Gastrocnemius medialis (tissue), 4 donors: ENCODE data around the gene UNC119.

ENCODE experiments used
- CTCF ChIP-seq, 5 experiments: fragments of 450-650 bp in 3 of 5; fragments of 200-600 bp in 2 of 5; sonication (generic) in 2 of 5; IDR thresholded peaks in 4 of 5; conservative IDR thresholded peaks in 1 of 5; 1 replicate in 4 of 5; 2 replicates in 1 of 5; pipeline ENCODE4 v1.5.1; 2016 to 2019; ENCODE audit warnings: antibody characterized with exemption in 5 of 5, mild to moderate bottlenecking in 3 of 5, moderate library complexity in 3 of 5
- POLR2A ChIP-seq, 2 donors: fragments of 450-650 bp; IDR thresholded peaks; one replicate each; pipeline ENCODE4 v1.6.1; 2017; ENCODE audit warnings: antibody characterized with exemption in 2 of 2, mild to moderate bottlenecking in 2 of 2, moderate library complexity in 2 of 2

- TF ChIP-seq CTCF (IDR thresholded peaks at IDR 0.05 in 4 of 5, conservative IDR thresholded peaks at IDR 0.05 in 1 of 5) (no peak), POLR2A (IDR thresholded peaks at IDR 0.05) (no peak)
Measured at GRCh38 chr17:28551421-28552175, 826 bp downstream of the UNC119 start.
